IPS-11a (cell line): Measurements from ENCODE around the gene OGFR.

Source experiments
- H3K4me3 ChIP-seq: one replicate; pipeline ENCODE4 v1.5.1; 2013; ENCODE audit warnings: low read depth, low read length, control low read depth

OGFR gene

GRCh38 chr20:62804627-62805154 lies at the start of gene OGFR:
TSS of gene OGFR (plus strand) at chr20:62804835. CDS start at chr20:62804860, 25 bp downstream.
- peak within 1 kb of the TSS; percentile 87 for H3K4me3 ChIP-seq

- no peak overlapping the region for H3K4me3 ChIP-seq
These were observed 49.7 kb upstream of the OGFR start for GRCh38 chr20:62754991-62755356.

GRCh38 chr20:62755817-62756724 lies 48.6 kb upstream of the OGFR start:
- no peak overlapping the region for H3K4me3 ChIP-seq

GRCh38 chr20:62758226-62758912 lies 46.3 kb upstream of the OGFR start:
- H3K4me3 ChIP-seq, result no peak overlapping the region

- no peak overlapping the region for H3K4me3 ChIP-seq
These were observed 44.6 kb upstream of the OGFR start for GRCh38 chr20:62759981-62760431.

- H3K4me3 ChIP-seq, result no peak overlapping the region
These were observed 44.2 kb upstream of the OGFR start for GRCh38 chr20:62760471-62760855.

- H3K4me3 ChIP-seq, result no peak overlapping the region
These were observed 43.5 kb upstream of the OGFR start for GRCh38 chr20:62760856-62761758.

- H3K4me3 ChIP-seq, result no peak overlapping the region
These were observed 42.9 kb upstream of the OGFR start for GRCh38 chr20:62761759-62762131.

- H3K4me3 ChIP-seq, result no peak overlapping the region
These were observed 42.3 kb upstream of the OGFR start for GRCh38 chr20:62762376-62762775.

- no peak overlapping the region for H3K4me3 ChIP-seq
These were observed 41.8 kb upstream of the OGFR start for GRCh38 chr20:62762801-62763368.

GRCh38 chr20:62763404-62763803 lies 41.2 kb upstream of the OGFR start:
- H3K4me3 ChIP-seq, result no peak overlapping the region

- H3K4me3 ChIP-seq, result no peak overlapping the region
These were observed 40.3 kb upstream of the OGFR start for GRCh38 chr20:62764156-62764935.

GRCh38 chr20:62765021-62765420 lies 39.6 kb upstream of the OGFR start:
- no peak overlapping the region for H3K4me3 ChIP-seq

GRCh38 chr20:62765432-62766070 lies 39.1 kb upstream of the OGFR start:
- H3K4me3 ChIP-seq, result no peak overlapping the region

- H3K4me3 ChIP-seq, result no peak overlapping the region
These were observed 38.6 kb upstream of the OGFR start for GRCh38 chr20:62766071-62766450.

- no peak overlapping the region for H3K4me3 ChIP-seq
These were observed 37.9 kb upstream of the OGFR start for GRCh38 chr20:62766716-62767115.

- H3K4me3 ChIP-seq, result no peak overlapping the region
These were observed 36.4 kb upstream of the OGFR start for GRCh38 chr20:62768234-62768546.

- H3K4me3 ChIP-seq, result no peak overlapping the region
These were observed 35.9 kb upstream of the OGFR start for GRCh38 chr20:62768551-62769287.
